Left cardiac atrium (tissue), 4 donors: ENCODE measurements around the gene ZNF350. TPM values are rescaled to one million over a fixed set of nuclear protein-coding genes. Genes with fewer than 3 reads are reported as not detected.
"Not testable (repeated sequence)": the region's sequence is repeated elsewhere in the genome, so short reads cannot be mapped to it uniquely, and the experiment has no call there.

ENCODE experiments used
- ATAC-seq, 2 donors: fragments of 200-7000 bp; cut with Tn5 transposase; one replicate each; pipeline ENCODE4 v1.9.1; 2020; ENCODE audit warnings: mild to moderate bottlenecking in 2 of 2, moderate library complexity in 2 of 2
- DNase-seq: peaks from one replicate; pipeline ENCODE4 v3.0.0-alpha.2; 2020
- intact Hi-C, 2 donors: fragments of 100-400 bp; cut with DNase I; formaldehyde crosslinking; loops; one replicate each; pipeline versions ENCODE4 v1.14.1 to v1.15.1; 2022 to 2023
- long read RNA-seq: library from polyadenylated mRNA; unstranded; transcript quantifications from one replicate; pipeline ENCODE4 v2.0.0, GENCODE V29; 2021
- total RNA-seq, 2 donors: library from RNA; stranded (reverse); fragmentation: NEBNext Ultra II Directional; extraction: Animal tissue kit (Norgen Biotek cat#: 25700); gene quantifications; one replicate each; pipeline ENCODE4 v1.2.1, GENCODE V29; 2021
- donor health status: DM: no; HTN: yes; CAD: no.
- donor health status: DM: no; HTN: yes; CAD: no; lungs with severe emphysema.
- donor health status: DM: yes; HTN: yes; CAD: no.
- donor health status: Dilated cardiomyopathy.

Gene ZNF350
- total RNA-seq, result 1 to 10 TPM; 7.2 to 7.5 TPM
- long read RNA-seq, transcript ZNF350-201 (5 exons, 2,338 nt), result major isoform, 10 of 11 reads
- long read RNA-seq, partial matches to known transcripts, result 1 of 11 reads
- long read RNA-seq, other reads (novel, unspliced or antisense), result 0 of 11 reads

GRCh38 chr19:51986309-51987291, at the start of gene ZNF350:
ZNF350 (minus strand) TSS chr19:51986840; CDS start chr19:51974360, 12,480 bp downstream.
- intact Hi-C loops, result no loop called here
- peak; percentile 94 for DNase-seq
- ATAC-seq, result peak; percentile 100

GRCh38 chr19:52034051-52034728, 47.5 kb upstream of the ZNF350 start:
- ATAC-seq, result no peak
- intact Hi-C loops, result no loop called here
- no peak for DNase-seq

GRCh38 chr19:52028780-52029123, 42.1 kb upstream of the ZNF350 start:
- peak; percentile 15 to 45 for ATAC-seq
- intact Hi-C loops, result no loop called here
- no peak for DNase-seq

GRCh38 chr19:52028027-52028779, 41.6 kb upstream of the ZNF350 start, which contains the start of gene ZNF614:
ZNF614 (minus strand) TSS chr19:52028379; CDS start chr19:52025745, 2,634 bp downstream.
- peak; percentile 92 for DNase-seq
- intact Hi-C loops, result no loop called here
- peak; percentile 99 for ATAC-seq

DNA sequence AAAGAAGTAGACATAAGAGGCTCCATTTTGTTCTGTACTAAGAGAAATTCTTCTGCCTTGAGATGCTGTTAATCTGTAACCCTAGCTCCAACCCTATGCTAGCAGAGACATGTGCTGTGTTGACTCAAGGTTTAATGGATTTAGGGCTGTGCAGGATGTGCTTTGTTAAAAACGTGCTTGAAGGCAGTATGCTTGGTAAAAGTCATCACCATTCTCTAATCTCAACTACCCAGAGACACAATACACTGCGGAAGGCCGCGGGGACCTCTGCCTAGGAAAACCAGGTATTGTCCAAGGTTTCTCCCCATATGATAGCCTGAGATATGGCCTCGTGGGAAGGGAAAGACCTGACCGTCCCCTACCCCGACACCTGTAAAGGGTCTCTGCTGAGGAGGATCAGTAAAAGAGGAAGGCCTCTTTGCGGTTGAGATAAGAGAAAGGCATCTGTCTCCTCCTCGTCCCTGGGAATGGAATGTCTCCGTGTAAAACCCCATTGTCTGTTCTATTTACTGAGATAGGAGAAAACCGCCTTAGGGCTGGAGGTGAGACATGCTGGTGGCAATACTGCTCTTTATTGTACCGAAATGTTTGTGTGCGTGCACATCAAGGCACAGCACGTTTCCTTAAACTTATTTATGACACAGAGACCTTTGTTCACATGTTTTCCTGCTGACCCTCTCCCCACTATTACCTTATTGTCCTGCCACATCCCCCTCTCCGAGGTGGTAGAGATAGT, 39.8 kb upstream of the ZNF350 start:
- DNase-seq, ATAC-seq, intact Hi-C loops: not testable (repeated sequence)

- ATAC-seq, DNase-seq, intact Hi-C loops: not testable (repeated sequence)
Measured at GRCh38 chr19:52024478-52024877, 37.8 kb upstream of the ZNF350 start.

DNA sequence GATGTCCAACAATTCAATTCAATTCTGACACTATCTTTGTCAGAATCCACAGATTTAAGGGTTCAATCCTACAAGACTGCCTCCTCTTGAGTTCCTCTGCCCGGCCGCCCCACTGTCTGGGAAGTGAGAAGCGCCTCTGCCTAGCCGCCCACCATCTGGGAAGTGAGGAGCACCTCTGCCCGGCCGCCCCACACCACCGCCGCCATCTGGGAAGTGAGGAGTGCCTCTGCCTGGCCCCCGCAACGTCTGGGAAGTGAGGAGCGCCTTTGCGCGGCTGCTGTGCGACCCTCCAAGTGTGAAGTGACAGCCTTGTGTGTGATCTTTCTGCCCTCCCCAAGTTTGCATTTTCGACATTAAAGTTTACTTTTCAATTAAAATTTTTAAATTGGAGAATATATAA, 35.6 kb upstream of the ZNF350 start:
- no peak for DNase-seq
- intact Hi-C loops, result no loop called here
- ATAC-seq, result no peak

GRCh38 chr19:52020506-52020905, 33.9 kb upstream of the ZNF350 start:
- DNase-seq, result no peak
- ATAC-seq, result no peak
- intact Hi-C loops, result no loop called here

- intact Hi-C loops, result no loop called here
- DNase-seq, result no peak
Measured at GRCh38 chr19:52010674-52011073, 24.0 kb upstream of the ZNF350 start.

GRCh38 chr19:52007806-52008557, 21.3 kb upstream of the ZNF350 start, which contains the start of gene ZNF615:
ZNF615 (minus strand) TSS chr19:52008211; CDS start chr19:52003711, 4,500 bp downstream.
- ATAC-seq (peak; percentile 99 to 100), DNase-seq (peak; percentile 93)
- intact Hi-C loops, result no loop called here

More at GRCh38 chr19:52010674-52011073, 24.0 kb upstream of the ZNF350 start:
- no peak for ATAC-seq

- ATAC-seq, result peak in 1 of 2 donors; percentile 61
- DNase-seq, result no peak
- intact Hi-C loops, result no loop called here
Measured at GRCh38 chr19:52007451-52007805, 20.8 kb upstream of the ZNF350 start.

DNA sequence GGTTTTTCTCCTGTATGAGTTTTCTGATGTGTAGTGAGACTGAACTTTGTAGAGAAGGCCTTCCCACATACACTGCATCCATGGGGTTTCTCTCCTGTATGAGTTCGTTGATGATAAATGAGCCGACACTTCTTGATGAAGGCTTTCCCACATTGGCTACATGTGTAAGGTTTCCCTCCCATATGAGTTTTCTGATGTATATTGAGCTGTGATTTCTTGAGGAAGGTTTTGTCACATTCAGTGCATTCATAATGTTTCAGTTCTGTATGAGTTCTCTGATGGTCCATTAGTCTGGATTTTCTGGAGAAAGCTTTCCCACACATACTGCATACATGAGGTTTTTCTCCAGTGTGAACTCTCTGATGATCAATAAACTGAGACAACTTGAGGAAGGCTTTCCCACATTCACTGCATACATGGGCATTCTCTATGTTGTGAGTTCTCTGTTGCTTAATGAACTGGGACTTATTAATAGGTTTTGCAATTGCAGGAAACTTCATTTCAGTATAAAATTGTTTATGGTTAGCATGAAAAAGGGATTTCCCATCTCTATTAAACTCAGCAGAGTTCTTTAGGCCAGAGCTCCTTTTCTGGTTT, 7.5 kb upstream of the ZNF350 start:
- intact Hi-C loops, result no loop called here
- DNase-seq (no peak), ATAC-seq (no peak)

DNA sequence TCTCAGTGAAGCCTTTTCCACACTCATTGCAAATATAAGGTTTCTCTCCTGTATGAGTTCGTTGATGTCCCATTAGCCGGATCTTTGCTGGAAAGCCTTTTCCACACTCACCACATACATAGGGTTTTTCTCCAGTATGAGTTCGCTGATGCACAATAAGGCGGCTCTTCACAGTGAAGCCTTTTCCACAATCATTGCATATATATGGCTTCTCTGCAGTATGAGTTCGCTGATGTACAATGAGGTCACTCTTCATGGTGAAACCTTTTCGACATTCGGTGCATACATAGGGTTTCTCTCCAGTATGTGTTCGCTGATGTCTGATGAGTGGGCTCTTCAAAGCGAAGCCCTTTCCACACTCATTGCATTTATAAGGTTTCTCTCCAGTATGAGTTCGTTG, 6.8 kb upstream of the ZNF350 start:
- DNase-seq (no peak), ATAC-seq (no peak)
- intact Hi-C loops, result no loop called here

DNA sequence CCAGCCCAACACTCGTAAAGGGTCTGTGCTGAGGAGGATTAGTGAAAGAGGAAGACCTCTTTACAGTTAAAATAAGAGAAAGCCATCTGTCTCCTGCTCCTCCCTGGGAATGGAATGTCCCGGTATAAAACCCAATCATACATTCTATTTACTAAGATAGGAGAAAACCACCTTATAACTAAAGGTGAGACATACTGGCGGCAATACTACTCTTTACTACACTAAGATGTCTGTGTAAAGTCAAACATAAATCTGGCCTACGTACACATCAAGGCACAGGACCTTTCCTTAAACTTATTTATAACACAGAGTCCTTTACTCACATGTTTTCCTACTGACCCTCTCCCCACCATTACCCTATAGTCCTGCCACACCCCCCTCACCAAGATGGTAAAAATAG, 3.3 kb downstream of the ZNF350 start:
- intact Hi-C loops, result no loop called here
- ATAC-seq (no peak), DNase-seq (no peak)

DNA sequence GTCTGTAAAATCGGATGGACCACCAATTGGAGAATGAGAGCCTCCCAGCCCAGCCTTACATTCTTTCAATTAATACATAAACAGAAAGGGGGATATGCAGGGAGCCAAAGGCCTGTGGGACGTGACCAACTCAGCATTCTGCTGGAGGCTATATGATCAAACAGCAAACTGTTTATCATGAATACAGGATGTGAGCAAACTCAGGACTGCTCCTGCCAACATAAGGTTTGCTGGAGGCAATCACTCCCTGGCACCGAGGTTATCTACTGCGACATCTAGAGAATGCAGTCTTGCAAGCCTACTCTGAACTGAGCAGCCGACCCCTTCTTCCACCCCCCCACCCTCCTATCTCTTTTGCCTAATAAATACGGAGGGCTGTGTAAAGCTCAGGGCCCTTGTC, 5.7 kb downstream of the ZNF350 start:
- intact Hi-C loops, DNase-seq, ATAC-seq: not testable (repeated sequence)

- ATAC-seq (no peak), DNase-seq (no peak)
- intact Hi-C loops, result no loop called here
Measured at GRCh38 chr19:51980116-51980736, 6.4 kb downstream of the ZNF350 start.

DNA sequence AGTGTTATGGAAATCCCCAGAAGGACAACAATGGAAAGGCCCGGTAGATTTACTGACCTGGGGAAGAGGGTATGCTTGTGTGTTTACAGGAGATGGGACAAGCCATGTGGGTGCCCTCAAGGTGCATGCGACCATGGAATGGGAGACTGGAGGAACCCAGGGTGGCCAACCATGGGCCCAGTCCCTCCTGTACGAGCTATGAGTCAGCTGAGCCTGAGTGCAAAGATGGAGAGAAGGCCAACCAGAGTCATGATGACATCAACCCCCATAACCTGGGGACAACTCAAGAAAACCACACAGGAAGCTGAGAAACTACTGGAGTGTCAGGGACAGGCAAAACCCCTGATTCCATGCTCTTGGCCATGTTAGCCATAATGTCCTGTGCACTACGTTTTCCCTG, 7.8 kb downstream of the ZNF350 start:
- ATAC-seq, result no peak
- intact Hi-C loops, result no loop called here
- DNase-seq, result no peak
